ENCODE results near the gene DSCAML1.

- TF ChIP-seq CTCF (IDR thresholded peaks at IDR 0.05; ENCODE audit: low read length): no peak
- TF ChIP-seq EZH2 (IDR thresholded peaks at IDR 0.05; ENCODE audit: borderline replicate concordance, low read length): no peak
Measured at GRCh38 chr11:117642835-117643234, 154.2 kb downstream of the DSCAML1 start.

Data from OCI-LY1 (cell line).